Esophagus squamous epithelium (tissue), 5 donors: ENCODE data around the gene PITHD1. TPM values are rescaled to one million over a fixed set of nuclear protein-coding genes. Genes with fewer than 3 reads are reported as not detected.

Source experiments
- DNase-seq: peaks from one replicate; lab custom pipeline; 2025; lab: John Stamatoyannopoulos, UW
- H3K27ac ChIP-seq, 4 donors: fragments of 200-600 bp; sonication (generic); one replicate each; pipeline ENCODE4 v1.5.1; 2016 to 2019; ENCODE audit warnings: mild to moderate bottlenecking in 1 of 4
- H3K27me3 ChIP-seq, 4 donors: fragments of 200-600 bp; sonication (generic); 1 replicate in 3 of 4; 2 replicates in 1 of 4; pipeline versions ENCODE4 v1.5.1 to v1.6.0; 2017 to 2021; ENCODE audit warnings: antibody characterized with exemption in 1 of 4
- H3K36me3 ChIP-seq, 3 donors: fragments of 200-600 bp; sonication (generic); one replicate each; pipeline ENCODE4 v1.5.1; 2016 to 2019
- H3K4me1 ChIP-seq, 3 donors: fragments of 200-600 bp; sonication (generic); one replicate each; pipeline ENCODE4 v1.5.1; 2017 to 2019
- H3K4me3 ChIP-seq, 4 donors: fragments of 200-600 bp; sonication (generic); 1 replicate in 3 of 4; 2 replicates in 1 of 4; pipeline ENCODE4 v1.5.1; 2016 to 2019; ENCODE audit warnings: mild to moderate bottlenecking in 2 of 4, moderate library complexity in 1 of 4
- H3K9me3 ChIP-seq, 3 donors: fragments of 200-600 bp; sonication (generic); one replicate each; pipeline ENCODE4 v1.5.1; 2016 to 2019
- POLR2A ChIP-seq, 4 donors: fragments of 450-650 bp; IDR thresholded peaks; one replicate each; pipeline ENCODE4 v1.6.1; 2017; ENCODE audit warnings: antibody characterized with exemption in 4 of 4, mild to moderate bottlenecking in 4 of 4, moderate library complexity in 3 of 4
- WGBS, 2 donors: methylation state at CpG; one replicate each; pipeline ENCODE4 v1.1.5; 2018; 5-methylcytosine and 5-hydroxymethylcytosine counted together
- intact Hi-C: fragments of 100-400 bp; cut with DNase I; formaldehyde crosslinking; loops from one replicate; pipeline ENCODE4 v1.15.0; 2022
- total RNA-seq, 4 donors: library from RNA; depleted of rRNA; stranded (reverse); fragments of >200 nt; gene quantifications; one replicate each; pipeline ENCODE4 v1.1.0, GENCODE V29; 2016
- TF ChIP-seq, protein P1 (sequence below), 6 experiments: fragments of 450-650 bp in 4 of 6; fragments of 200-600 bp in 2 of 6; sonication (generic) in 2 of 6; IDR thresholded peaks; one replicate each; pipeline ENCODE4 v1.5.1; 2016 to 2019; ENCODE audit warnings: antibody characterized with exemption in 6 of 6, mild to moderate bottlenecking in 4 of 6, moderate library complexity in 4 of 6
- donor health status: DM: yes; HTN: yes; CAD: no.

Gene PITHD1
- total RNA-seq, 4 donors from 2014 or later, result 57.4 to 86.3 (median 78.0) TPM

DNA sequence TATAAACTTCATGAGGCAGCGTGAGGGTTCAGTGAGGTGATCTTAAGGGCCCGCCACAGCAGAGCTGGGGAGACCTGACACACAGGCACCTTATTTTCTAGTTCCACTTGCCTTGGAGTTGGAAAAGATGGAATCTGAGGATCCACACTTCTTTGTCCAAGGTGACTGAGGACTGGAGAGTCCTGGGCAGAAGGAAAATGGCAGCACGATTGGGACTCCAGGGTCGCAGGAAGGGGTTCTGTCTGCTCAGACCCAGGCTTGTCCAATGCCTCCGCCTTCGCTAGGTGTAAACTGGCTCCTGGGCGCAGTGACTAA is 21.0 kb downstream of the PITHD1 start:
- intact Hi-C loops, result no loop called here
- WGBS, 2 donors, result 49 to 92% methylated on average over 2 to 6 of the region's 7 CpGs
- Histone ChIP-seq H3K4me3 (peak overlapping the region; percentile 66 to 90 (median 85)), H3K4me1 (peaks cover 20 to 53% (median 24%) of the 10 kb centered on the region in 3 donors), H3K27me3 (no peaks in the 10 kb centered on the region), H3K9me3 (no peaks in the 10 kb centered on the region), H3K36me3 (peaks cover 5 to 61% (median 23%) of the 10 kb centered on the region in 3 donors), H3K27ac (peak overlapping the region; percentile 92 to 97 (median 96))
- DNase-seq, result no peak
- TF ChIP-seq, protein P1, sequence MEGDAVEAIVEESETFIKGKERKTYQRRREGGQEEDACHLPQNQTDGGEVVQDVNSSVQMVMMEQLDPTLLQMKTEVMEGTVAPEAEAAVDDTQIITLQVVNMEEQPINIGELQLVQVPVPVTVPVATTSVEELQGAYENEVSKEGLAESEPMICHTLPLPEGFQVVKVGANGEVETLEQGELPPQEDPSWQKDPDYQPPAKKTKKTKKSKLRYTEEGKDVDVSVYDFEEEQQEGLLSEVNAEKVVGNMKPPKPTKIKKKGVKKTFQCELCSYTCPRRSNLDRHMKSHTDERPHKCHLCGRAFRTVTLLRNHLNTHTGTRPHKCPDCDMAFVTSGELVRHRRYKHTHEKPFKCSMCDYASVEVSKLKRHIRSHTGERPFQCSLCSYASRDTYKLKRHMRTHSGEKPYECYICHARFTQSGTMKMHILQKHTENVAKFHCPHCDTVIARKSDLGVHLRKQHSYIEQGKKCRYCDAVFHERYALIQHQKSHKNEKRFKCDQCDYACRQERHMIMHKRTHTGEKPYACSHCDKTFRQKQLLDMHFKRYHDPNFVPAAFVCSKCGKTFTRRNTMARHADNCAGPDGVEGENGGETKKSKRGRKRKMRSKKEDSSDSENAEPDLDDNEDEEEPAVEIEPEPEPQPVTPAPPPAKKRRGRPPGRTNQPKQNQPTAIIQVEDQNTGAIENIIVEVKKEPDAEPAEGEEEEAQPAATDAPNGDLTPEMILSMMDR (IDR thresholded peaks at IDR 0.05), result no peak
- TF ChIP-seq POLR2A (IDR thresholded peaks at IDR 0.05), result no peak

DNA sequence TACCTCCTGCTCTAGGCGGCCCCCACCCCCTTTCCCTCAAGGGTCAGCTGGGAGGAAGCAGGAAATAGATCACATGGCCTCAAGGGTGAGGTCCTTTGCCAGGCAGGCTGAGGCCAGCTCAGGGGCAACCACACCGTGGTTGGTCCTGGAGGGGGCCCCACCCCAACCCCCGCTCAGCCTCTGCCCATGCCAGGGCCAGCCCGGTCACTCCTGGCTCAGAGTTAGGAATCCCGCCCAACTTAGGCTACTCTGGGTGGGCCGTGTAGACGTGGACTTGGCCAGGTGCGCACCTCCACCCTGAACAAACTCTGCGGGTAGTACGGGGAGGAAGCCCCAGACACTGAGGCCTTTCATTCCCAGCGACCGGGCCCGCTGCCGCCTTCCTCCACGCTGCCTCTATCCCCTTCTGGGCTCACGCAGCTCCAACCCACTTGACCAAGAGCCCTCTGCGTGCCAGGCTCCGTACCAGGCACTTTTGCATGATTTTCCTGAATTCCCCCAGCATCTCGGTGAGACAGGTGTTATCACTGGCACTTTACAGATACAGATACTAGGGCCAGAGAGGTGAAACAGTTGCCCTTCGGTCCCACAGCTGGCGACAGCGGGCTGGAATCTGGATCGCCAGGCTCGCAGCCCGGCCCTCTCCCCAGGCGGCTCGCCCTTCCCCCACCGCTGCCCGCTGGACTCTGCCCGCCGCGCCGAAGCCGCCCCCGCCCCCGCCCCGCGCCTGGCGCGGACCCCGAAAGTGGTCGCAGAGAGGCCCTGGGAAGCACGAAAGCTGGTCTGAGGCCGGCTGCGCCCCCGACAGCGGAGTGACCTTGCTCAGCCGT is 21.6 kb downstream of the PITHD1 start:
- Histone ChIP-seq H3K36me3 (peaks cover 0 to 58% (median 23%) of the 10 kb centered on the region in 3 donors), H3K9me3 (no peaks in the 10 kb centered on the region), H3K4me3 (peak overlapping the region; percentile 66 to 90 (median 85)), H3K4me1 (peaks cover 20 to 53% (median 24%) of the 10 kb centered on the region in 3 donors), H3K27me3 (no peaks in the 10 kb centered on the region), H3K27ac (peak overlapping the region; percentile 92 to 97 (median 96))
- intact Hi-C loops, result loop anchor here (10.0 kb wide), 1 partner anchor 65 kb away; the partner anchor contains the start of gene FUCA1
- TF ChIP-seq, protein P1 (IDR thresholded peaks at IDR 0.05), result no peak
- TF ChIP-seq POLR2A (IDR thresholded peaks at IDR 0.05), result peak in 3 of 4 donors; percentile 52 to 73 (median 54)
- DNase-seq, result no peak
- WGBS, 2 donors, result 1% methylated on average over 21 of the region's 48 CpGs; no CpG with 5 or more reads in 1 of the 2 donors

DNA sequence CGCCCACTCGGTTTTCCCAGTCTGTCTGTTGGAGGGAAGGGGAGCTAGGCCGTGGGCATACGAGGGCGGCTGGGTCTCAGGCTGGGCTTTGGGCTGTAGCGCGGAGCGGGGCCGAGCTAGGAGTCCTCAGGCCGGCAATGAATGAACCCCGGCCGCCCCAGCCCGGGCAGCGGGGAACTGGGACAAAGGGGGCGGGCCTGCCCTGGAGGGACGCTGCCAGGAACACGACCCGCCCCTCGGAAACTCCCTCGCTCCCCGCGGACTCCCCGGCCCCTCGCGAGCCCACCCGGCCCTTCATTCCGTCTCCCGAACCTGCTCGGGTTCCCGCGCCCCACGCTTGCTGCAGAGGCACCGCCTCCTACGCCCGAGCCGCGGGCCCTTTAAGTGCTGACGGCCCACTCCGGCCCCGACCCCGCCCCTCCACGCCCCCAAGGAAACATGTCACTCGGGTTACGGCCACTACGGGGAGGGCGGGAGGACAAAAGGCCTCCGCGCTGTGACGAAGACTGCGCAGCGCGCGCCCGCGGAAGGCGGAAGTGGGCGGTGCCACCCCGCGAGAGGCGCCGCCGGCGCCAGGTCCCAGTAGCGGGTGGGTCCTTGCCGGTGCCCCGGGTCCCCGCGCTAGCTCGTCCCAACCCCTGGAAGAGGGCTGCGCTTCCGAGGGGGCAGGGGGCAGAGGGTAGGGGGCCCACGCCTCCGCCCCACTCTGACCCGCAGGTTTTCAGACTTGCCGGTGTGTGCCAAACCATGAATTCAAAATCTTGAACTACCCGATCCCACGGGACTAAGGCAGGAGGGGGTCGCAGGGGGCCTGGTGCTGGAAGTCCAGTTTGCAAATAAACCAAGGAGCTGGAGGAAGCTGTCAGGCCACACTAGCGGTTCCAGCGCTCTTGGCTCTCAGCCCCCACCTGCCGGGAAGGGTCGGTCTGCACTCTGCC is 22.5 kb downstream of the PITHD1 start, which contains the start of gene GALE:
Gene GALE, minus strand, starts transcription at position 355 of the 938 bp plus-strand sequence. CDS start 1,747 bp downstream, outside the sequence.
- Histone ChIP-seq H3K9me3 (no peaks in the 10 kb centered on the region), H3K4me1 (peaks cover 20 to 53% (median 24%) of the 10 kb centered on the region in 3 donors), H3K4me3 (peak within 1 kb of the TSS; percentile 66 to 90 (median 85)), H3K36me3 (peaks cover 0 to 50% (median 21%) of the 10 kb centered on the region in 3 donors), H3K27ac (peak within 1 kb of the TSS; percentile 92 to 97 (median 96)), H3K27me3 (no peaks in the 10 kb centered on the region)
- intact Hi-C loops, result loop anchor here (10.0 kb wide), 1 partner anchor 64 kb away; the partner anchor contains the start of gene FUCA1
- TF ChIP-seq, protein P1 (IDR thresholded peaks at IDR 0.05), result no peak
- TF ChIP-seq POLR2A (IDR thresholded peaks at IDR 0.05), result peak in 3 of 4 donors; percentile 53 to 79 (median 57)
- 0% methylated on average over 11 to 22 of the region's 82 CpGs for WGBS, 2 donors
- peak; percentile 89 for DNase-seq

DNA sequence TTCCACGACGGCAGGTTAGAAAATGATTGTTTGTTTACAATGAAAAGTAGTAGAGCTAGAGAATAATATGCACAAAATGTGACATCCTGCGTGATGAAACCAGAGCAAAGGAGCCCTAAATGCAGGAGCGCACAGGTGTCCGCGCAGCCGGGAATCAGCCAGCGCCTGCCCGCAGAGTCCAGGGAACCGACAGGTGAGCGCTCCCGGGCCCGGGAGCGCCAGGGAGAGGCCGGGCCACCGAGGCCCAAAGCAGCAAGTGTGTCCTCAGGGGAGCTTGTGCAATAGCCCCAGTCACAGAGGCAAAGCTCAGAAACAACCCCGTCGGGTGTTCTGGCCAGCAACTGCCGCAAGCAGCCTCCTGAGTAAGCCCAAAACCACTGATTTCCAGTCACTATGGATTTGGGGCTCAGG is 23.1 kb downstream of the PITHD1 start:
- Histone ChIP-seq H3K9me3 (no peaks in the 10 kb centered on the region), H3K27ac (peak overlapping the region; percentile 92 to 97 (median 96)), H3K36me3 (peaks cover 0 to 44% (median 15%) of the 10 kb centered on the region in 3 donors), H3K27me3 (no peaks in the 10 kb centered on the region), H3K4me1 (peaks cover 20 to 49% (median 24%) of the 10 kb centered on the region in 3 donors), H3K4me3 (peak overlapping the region; percentile 66 to 90 (median 85))
- TF ChIP-seq, protein P1 (IDR thresholded peaks at IDR 0.05), result no peak
- no peak for TF ChIP-seq POLR2A (IDR thresholded peaks at IDR 0.05)
- 6 to 31% methylated on average over 8 to 15 of the region's 19 CpGs for WGBS, 2 donors
- intact Hi-C loops, result loop anchor here (10.0 kb wide), 1 partner anchor 63 kb away; the partner anchor contains the start of gene FUCA1
- DNase-seq, result no peak
